Activated T-helper 2 cell treated with anti-CD3 and anti-CD28 coated beads, Interferon-gamma antibody, Interleukin-2, Interleukin-4, amounts not matched to agents 10 μg/mL and 5 μg/mL and 100 μg/mL, durations not matched to agents 14 hours and 24 hours and 36 hours (primary cell): Measurements from ENCODE around the gene MTUS2. TPM values are rescaled to one million over a fixed set of nuclear protein-coding genes. Genes with fewer than 3 reads are reported as not detected.

Experiments used
- DNase-seq: peaks from one replicate; pipeline ENCODE4 v3.0.0; 2021; ENCODE audit warnings: low spot score
- H3K27ac Mint-ChIP-seq: one replicate; pipeline ENCODE4 v1.8.0; 2021; ENCODE audit warnings: mixed read lengths
- H3K27me3 Mint-ChIP-seq: one replicate; pipeline ENCODE4 v1.8.0; 2021; ENCODE audit warnings: low read depth, mixed read lengths
- H3K36me3 Mint-ChIP-seq: one replicate; pipeline ENCODE4 v1.8.0; 2021; ENCODE audit warnings: low read depth, mixed read lengths
- H3K4me1 Mint-ChIP-seq: one replicate; pipeline ENCODE4 v1.8.0; 2021; ENCODE audit warnings: low read depth, mixed read lengths
- H3K4me3 Mint-ChIP-seq: one replicate; pipeline ENCODE4 v1.8.0; 2021; ENCODE audit warnings: low read depth, mild to moderate bottlenecking, moderate library complexity, mixed read lengths
- H3K9me3 Mint-ChIP-seq: one replicate; pipeline ENCODE4 v1.8.0; 2021; ENCODE audit warnings: mixed read lengths
- intact Hi-C: fragments of 100-400 bp; cut with micrococcal nuclease; formaldehyde crosslinking; loops from one replicate; pipeline ENCODE4 v1.15.1; 2023
- total RNA-seq: library from RNA; stranded (reverse); gene quantifications from 2 replicates; pipeline ENCODE4 v1.2.3, GENCODE V29; 2022

Gene MTUS2
- total RNA-seq, 1 donor from 2014 or later: not detected

DNA sequence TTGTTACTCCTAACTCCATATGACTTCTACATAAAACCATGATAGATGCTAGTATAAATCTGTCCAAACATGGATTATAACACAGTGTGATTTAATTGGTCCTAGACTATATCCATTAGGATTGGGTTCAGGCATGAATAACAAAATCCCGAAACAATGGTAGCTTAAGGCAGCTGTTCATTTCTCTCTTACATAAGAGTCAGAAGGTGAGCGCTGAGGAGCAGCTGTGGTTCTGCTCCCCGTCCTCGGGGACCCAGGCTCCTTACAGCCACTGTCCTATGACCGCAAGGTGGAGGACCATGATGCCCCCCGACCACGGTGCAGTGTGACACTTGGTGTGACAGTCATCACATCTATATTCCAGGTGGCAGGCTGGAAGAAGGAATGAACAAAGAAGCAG, 629.6 kb downstream of the MTUS2 start:
- no peaks in the 10 kb centered on the region for H3K36me3 Mint-ChIP-seq
- DNase-seq: no peak
- no peaks in the 10 kb centered on the region for H3K9me3 Mint-ChIP-seq
- H3K4me3 Mint-ChIP-seq: no peak overlapping the region
- intact Hi-C loops: no loop called here
- H3K27ac Mint-ChIP-seq: no peak overlapping the region
- no peaks in the 10 kb centered on the region for H3K4me1 Mint-ChIP-seq
- H3K27me3 Mint-ChIP-seq: peaks cover 7% of the 10 kb centered on the region

DNA sequence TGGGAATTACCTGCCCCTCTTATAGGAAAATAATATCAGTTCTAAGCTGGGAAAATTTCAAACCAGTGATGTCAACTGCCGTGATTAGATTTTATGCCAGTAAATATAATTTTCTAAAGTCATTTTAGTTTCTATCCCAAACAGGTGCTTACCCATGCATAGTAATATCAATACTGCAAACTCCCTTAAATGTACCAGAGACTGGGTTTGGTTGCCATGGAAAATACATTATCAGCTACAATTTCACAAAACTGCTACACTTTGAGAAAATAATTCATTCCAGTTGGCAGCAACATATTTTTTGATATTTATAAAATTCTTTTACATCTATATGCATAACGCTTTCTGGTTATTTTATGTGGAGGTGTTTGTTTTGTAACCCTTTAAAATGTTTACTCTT, 631.8 kb downstream of the MTUS2 start:
- Mint-ChIP-seq H3K4me1 (no peaks in the 10 kb centered on the region), H3K27ac (no peak overlapping the region), H3K4me3 (no peak overlapping the region), H3K9me3 (no peaks in the 10 kb centered on the region), H3K27me3 (peaks cover 8% of the 10 kb centered on the region), H3K36me3 (no peaks in the 10 kb centered on the region)
- intact Hi-C loops: no loop called here
- no peak for DNase-seq

DNA sequence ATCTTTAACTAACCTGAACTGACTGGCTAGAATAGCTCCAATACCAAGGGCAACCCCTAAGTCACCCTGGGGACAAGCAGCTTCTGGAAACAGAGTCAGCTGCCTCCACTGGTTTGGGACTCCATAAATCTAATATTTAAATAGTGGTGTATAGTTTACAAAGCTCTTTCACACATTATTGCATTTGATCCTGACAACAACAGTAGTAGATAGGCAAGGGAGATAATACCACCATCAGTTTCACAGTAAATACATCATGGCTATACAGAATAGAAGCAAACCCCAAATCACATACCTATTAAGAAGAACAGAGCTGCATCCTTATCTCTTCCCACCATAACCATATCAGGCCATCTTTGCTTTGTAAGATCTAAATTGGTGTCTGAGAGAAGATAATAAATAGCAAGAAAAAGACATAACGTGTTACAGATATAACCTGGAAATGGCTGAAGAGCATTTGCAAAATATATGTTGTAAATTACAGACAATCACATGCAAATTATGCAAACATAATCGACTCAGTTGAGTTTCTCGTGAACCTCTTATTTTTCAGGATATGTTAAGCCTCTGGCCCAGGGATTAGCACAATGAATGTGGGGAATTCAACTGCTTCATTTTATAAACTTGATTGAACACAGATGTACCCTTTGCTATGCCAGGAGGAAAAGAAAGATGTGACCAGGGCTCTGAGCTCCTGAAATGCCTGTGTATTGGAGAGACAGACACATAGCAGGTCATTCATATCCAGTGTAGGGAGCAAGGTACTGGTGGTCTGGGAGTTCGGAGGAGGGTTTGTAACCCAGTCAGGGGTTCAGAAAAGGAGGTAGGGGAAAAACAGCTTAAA, 632.9 kb downstream of the MTUS2 start:
- Mint-ChIP-seq H3K36me3 (no peaks in the 10 kb centered on the region), H3K4me3 (no peak overlapping the region), H3K27ac (no peak overlapping the region), H3K27me3 (peaks cover 4% of the 10 kb centered on the region), H3K4me1 (no peaks in the 10 kb centered on the region), H3K9me3 (no peaks in the 10 kb centered on the region)
- DNase-seq: no peak
- intact Hi-C loops: no loop called here

DNA sequence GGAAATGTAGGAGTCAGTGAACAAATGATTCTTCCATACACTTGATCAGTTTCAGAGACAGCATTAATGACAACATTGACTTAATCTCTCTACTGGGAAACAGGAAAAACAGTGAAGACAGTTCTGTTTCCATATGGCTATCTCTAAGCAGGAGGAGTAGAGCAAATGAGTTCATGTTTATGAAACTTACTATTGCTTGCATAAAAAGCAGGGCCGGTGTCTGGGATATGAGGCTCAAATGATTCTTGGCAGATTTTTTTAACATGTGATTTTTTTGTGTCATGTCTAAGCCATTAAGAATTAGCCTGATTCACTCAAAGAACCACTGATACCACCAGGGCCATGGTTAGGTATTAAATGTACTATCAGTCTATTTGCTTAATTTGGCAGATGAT, 633.5 kb downstream of the MTUS2 start:
- intact Hi-C loops: no loop called here
- Mint-ChIP-seq H3K27me3 (peaks cover 4% of the 10 kb centered on the region), H3K4me1 (no peaks in the 10 kb centered on the region), H3K36me3 (no peaks in the 10 kb centered on the region), H3K4me3 (no peak overlapping the region), H3K27ac (no peak overlapping the region), H3K9me3 (no peaks in the 10 kb centered on the region)
- DNase-seq: no peak

DNA sequence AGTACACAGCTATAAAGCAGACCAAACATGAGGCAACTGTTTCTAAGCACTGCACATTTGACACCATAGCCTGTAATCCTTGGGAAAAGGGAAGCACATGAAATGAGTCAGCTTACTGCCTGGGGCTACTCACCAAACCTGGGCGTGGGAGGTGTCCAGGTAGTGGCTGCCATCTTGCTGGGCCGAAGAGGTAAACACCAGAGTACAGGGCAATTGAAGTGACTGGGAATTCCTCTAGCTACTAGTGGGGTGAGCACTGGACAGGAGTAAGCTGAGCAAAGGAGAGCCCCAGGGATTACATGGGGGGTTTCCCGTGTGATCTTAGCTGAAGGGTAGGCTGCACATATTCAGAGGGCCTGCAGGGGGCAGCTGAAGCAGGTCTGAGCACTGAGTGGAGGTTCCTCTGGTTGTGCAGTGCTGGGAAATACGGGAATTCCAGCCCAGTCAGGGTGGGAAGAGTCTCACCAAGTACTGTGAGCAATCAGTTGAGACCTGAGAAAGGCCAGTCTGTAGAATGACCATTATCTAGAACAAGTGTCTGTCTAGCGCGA, 634.9 kb downstream of the MTUS2 start:
- no peaks in the 10 kb centered on the region for H3K9me3 Mint-ChIP-seq
- H3K36me3 Mint-ChIP-seq: no peaks in the 10 kb centered on the region
- DNase-seq: no peak
- H3K27me3 Mint-ChIP-seq: peaks cover 4% of the 10 kb centered on the region
- no peak overlapping the region for H3K27ac Mint-ChIP-seq
- no peak overlapping the region for H3K4me3 Mint-ChIP-seq
- H3K4me1 Mint-ChIP-seq: no peaks in the 10 kb centered on the region
- intact Hi-C loops: no loop called here

DNA sequence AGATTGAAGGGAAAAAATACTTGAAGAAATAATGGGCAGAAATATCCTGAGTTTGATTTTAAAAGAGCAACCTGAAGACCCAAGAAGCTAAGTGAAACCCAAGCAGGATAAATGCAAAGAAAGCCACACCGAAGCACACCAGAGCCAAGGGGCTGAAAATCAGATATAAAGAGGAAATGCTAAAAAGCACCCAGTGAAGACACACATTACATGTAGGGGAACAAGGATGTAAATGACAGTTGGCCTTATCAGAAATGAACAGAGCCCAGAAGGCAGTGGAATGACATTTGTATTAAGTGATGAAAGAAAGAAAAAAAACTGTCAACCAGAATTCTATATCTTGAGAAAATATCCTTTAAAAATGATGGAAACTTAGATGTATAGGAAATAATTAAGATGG, 636.3 kb downstream of the MTUS2 start:
- H3K4me1 Mint-ChIP-seq: no peaks in the 10 kb centered on the region
- H3K27ac Mint-ChIP-seq: no peak overlapping the region
- H3K4me3 Mint-ChIP-seq: no peak overlapping the region
- no peak for DNase-seq
- H3K36me3 Mint-ChIP-seq: no peaks in the 10 kb centered on the region
- H3K9me3 Mint-ChIP-seq: no peaks in the 10 kb centered on the region
- H3K27me3 Mint-ChIP-seq: peaks cover 5% of the 10 kb centered on the region
- intact Hi-C loops: no loop called here

DNA sequence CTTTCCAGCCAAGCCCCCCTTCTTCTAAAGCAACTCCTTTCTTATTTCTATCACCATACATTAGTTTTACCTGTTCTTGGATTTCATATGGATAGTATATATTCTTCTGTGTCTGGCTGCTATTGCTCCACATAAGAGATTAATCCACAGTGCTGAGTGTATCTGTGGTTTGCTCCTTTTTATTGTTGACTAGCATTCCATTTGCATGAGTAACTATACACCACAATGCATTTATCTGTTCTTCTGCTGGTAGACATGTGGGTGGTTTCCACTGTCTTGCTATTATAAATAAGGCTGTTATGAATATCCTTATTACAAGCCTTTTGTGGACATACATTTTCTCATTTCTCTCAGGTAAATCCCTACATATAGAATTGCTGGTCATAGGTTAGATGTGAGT, 637.2 kb downstream of the MTUS2 start:
- Mint-ChIP-seq H3K27me3 (peaks cover 5% of the 10 kb centered on the region), H3K4me3 (no peak overlapping the region), H3K27ac (no peak overlapping the region), H3K4me1 (no peaks in the 10 kb centered on the region), H3K9me3 (no peaks in the 10 kb centered on the region), H3K36me3 (no peaks in the 10 kb centered on the region)
- intact Hi-C loops: no loop called here
- no peak for DNase-seq

DNA sequence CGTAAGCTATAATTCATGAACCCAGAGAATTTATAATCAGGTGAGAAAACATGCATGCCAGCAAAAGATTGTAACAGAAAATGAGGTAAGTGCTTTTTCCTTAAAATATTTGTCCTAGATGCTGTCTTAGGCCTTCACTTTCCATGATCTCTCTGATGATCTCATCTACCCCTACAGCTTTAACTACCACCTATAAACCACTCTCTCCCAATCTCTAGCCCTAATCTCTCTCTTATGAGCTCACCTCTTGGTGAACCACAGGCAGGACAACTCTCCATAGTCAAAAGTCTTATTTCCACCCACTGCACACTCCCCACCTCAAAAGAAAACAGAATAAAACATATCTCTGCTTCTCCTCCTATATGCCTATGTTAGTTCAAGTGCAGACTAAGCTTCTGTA, 638.3 kb downstream of the MTUS2 start:
- no peaks in the 10 kb centered on the region for H3K4me1 Mint-ChIP-seq
- no peaks in the 10 kb centered on the region for H3K36me3 Mint-ChIP-seq
- no peak overlapping the region for H3K27ac Mint-ChIP-seq
- no peaks in the 10 kb centered on the region for H3K9me3 Mint-ChIP-seq
- DNase-seq: no peak
- intact Hi-C loops: no loop called here
- peaks cover 5% of the 10 kb centered on the region for H3K27me3 Mint-ChIP-seq
- no peak overlapping the region for H3K4me3 Mint-ChIP-seq

DNA sequence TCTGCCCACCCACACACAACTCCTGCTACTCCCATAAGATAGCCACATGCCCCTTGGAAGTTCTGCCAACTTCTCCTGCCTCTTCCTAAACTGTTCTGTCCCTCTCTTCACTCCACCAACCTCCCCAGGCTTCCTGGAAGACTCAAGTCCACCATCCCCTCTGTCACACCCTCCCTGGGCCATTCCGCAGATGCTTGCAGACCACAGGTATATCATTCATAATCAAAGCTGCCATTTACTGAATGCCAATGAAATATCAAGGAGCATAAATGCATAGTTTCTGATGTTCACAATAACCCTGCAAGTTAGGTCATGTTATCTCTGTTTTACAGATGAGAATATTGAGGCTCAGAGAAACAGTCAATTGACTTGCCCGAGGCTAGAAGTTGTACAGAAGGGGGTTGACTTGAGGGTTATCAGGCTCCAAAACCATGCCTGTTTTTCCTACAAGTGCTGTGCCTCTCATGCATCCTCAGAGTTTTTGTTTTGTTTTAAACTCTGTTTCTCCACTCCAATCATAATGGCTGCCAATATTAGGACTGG, 639.7 kb downstream of the MTUS2 start:
- no peaks in the 10 kb centered on the region for H3K36me3 Mint-ChIP-seq
- H3K27me3 Mint-ChIP-seq: peaks cover 5% of the 10 kb centered on the region
- H3K9me3 Mint-ChIP-seq: no peaks in the 10 kb centered on the region
- H3K27ac Mint-ChIP-seq: no peak overlapping the region
- DNase-seq: no peak
- intact Hi-C loops: no loop called here
- no peaks in the 10 kb centered on the region for H3K4me1 Mint-ChIP-seq
- no peak overlapping the region for H3K4me3 Mint-ChIP-seq

DNA sequence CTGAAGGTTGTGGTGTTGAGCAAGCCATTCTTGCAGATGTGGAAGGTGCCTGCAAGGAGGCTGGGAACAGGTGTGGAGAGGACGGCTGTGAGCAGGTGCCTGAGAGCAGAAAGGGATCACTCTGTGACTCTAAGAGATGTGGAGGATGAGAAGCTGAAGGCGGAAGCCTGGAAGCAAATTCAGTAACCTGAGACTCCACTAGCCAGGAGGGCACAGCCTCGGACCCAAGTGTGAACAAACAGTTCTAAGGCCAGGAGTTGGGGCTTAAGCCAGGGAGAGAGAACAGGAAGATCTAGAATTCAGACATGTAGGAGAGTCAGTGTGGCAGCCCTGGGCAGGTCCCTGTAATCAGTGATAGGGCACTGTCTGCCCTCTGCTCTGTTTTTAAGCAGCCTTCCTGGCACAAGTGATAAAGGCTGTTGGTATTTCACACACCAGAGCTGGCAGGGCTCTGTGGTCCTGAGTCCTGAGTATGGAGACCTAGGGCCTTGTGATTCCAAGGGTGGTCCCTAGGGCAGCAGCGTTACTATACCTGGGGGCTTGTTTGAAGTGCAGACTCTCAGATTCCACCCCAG, 644.1 kb downstream of the MTUS2 start:
- Mint-ChIP-seq H3K27ac (no peak overlapping the region), H3K27me3 (peaks cover 3% of the 10 kb centered on the region), H3K4me1 (peaks cover 1% of the 10 kb centered on the region), H3K9me3 (no peaks in the 10 kb centered on the region), H3K4me3 (no peak overlapping the region), H3K36me3 (no peaks in the 10 kb centered on the region)
- no peak for DNase-seq
- intact Hi-C loops: no loop called here

DNA sequence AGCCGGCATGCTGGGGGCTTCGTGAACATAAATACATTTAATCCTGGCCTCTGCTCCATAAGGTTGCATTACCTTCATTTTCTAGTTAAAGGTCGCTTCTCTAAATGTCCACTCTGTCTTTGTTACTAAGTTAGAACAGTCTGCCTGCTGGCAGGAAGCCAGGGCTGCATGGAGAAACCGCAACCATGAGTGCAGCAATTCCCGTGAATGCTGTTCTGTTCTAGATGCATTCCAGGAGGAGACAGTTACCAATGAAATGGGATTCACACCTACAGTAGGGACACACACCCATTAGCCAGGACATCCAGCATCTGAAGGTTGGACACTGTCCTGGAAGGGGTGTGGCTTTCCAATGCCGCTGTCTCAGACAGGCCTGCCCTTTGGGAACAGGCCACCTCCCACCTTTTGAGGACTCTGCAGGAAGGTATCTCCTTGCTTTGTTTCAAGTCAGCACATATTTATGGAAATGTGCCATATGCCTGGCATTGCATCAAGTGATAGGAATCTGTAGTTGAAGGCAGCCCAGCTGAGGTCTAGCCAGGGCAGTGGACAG, 645.7 kb downstream of the MTUS2 start:
- intact Hi-C loops: no loop called here
- Mint-ChIP-seq H3K4me3 (no peak overlapping the region), H3K27me3 (peaks cover 7% of the 10 kb centered on the region), H3K4me1 (peaks cover 1% of the 10 kb centered on the region), H3K36me3 (no peaks in the 10 kb centered on the region), H3K27ac (no peak overlapping the region), H3K9me3 (no peaks in the 10 kb centered on the region)
- no peak for DNase-seq

DNA sequence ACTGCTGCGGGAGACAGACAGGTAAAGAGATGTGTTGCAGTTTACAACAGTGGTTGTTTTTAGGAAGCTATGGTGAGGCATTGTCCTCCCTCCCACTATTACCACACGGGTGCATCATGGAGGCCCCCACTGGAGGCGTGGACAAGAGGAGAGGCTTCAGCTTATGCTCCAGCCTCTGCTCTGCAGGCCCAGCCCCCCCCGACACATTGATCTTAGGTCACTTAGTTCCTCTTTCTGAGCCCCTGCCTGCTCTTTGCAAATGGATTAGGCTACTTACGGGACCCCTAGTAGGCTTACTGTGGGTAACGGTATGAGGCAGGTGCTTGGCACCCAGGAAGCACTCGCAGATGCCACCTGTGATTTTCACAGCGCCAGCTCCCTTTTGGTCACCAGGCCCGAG, 651.4 kb downstream of the MTUS2 start:
- Mint-ChIP-seq H3K36me3 (no peaks in the 10 kb centered on the region), H3K27ac (no peak overlapping the region), H3K9me3 (no peaks in the 10 kb centered on the region), H3K4me3 (no peak overlapping the region), H3K4me1 (peaks cover 1% of the 10 kb centered on the region), H3K27me3 (peaks cover 9% of the 10 kb centered on the region)
- no peak for DNase-seq
- intact Hi-C loops: loop anchor here (10.0 kb wide), 1 partner anchor 233 kb away; no protein-coding TSS in a partner anchor
